ENCODE results near the gene MIDN.

GRCh38 chr19:1290196-1290702 is 41.9 kb downstream of the MIDN start:
- TF ChIP-seq POLR2AphosphoS5 (IDR thresholded peaks at IDR 0.05; ENCODE audit: low read depth, low read length) (no peak), POLR2A (IDR thresholded peaks at IDR 0.05; ENCODE audit: low read depth, low read length) (no peak)

All from GM12892 (cell line).